Measurements from ENCODE around the gene STYX.
"Not testable (repeated sequence)": the region's sequence is repeated elsewhere in the genome, so short reads cannot be mapped to it uniquely, and the experiment has no call there.

STYX gene

GRCh38 chr14:52729925-52730708 is at the start of gene STYX:
Gene STYX, plus strand, starts transcription at chr14:52730166. Its CDS starts 309 bp downstream, at chr14:52730475.
- peak; percentile 99 for DNase-seq

DNA sequence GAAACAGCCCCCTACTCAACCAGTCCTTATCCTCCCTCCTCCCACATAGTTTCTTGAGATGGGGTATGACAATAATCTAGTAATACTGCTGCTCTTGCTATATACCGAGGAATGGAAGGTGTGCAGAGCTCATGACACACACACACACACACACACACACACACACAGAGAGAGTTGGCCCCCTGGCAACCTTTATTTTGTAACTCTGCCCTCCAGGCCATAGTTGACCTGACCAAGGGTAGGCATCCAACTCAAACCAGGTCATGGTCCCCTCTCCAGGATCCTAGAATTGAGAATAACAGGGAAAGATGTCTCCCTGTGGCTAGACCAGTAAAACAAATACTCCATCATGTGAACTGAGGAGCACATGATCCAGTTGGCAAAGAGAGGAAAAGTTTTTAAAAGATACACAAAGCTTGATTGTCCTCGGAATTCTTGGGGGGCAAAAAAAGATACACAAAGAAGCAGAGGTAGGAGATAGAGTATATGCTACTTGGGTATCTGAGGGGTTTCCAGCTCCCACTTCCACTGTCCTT is 45.9 kb upstream of the STYX start:
- DNase-seq, result no peak

- DNase-seq, result no peak
These were observed 43.8 kb upstream of the STYX start for GRCh38 chr14:52686176-52686575.

- DNase-seq, result no peak
These were observed 38.8 kb upstream of the STYX start for GRCh38 chr14:52690983-52691760.

DNA sequence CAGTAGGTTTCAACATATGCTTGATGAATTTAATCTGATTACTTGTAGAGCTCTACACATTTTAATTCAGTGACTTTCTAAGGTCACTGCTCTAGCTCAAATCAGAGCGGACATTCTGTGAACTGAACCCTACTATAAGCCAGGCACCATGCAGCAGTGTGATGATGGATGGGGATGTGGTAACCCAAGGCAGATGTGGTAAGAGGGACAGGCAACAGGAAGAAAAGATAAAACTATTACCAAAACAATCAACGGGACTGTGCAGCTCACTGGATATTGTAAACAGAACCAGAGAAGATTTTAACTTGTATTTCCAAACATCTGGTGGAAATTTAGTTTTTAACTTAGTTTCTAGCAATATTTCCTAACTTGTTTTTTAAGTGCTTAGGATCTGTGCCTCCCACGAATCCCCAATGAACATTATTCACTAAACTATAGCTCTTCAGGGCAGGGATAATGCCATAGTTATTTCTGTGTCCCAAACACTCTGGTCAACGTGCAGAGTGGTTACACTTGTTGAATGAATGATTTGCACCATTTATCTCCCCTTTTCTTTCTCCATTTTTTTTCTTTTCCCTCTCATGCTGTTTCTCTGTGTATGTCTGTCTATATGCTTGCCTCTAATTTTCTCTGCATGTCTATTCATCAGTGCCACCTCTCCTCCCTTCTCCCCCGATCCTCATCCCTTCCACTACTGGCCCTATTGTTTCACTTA is 37.6 kb upstream of the STYX start:
- DNase-seq, result no peak

DNA sequence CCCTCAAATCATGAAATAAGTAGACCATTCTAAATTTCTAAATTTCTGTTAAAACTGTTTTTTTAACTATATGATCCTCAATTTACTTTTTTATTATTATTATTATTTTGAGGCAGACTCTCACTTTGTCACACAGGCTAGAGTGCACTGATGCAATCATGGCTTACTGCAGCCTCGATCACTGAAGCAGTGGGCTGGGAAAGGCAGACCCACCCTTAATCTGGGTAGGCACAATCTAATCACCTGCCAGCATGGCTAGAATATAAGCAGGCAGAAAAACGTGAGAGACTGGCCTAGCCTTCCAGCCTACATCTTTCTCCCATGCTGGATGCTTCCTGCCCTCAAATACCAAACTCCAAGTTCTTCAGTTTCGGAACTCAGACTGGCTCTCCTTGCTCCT is 36.9 kb upstream of the STYX start:
- DNase-seq, result no peak

DNA sequence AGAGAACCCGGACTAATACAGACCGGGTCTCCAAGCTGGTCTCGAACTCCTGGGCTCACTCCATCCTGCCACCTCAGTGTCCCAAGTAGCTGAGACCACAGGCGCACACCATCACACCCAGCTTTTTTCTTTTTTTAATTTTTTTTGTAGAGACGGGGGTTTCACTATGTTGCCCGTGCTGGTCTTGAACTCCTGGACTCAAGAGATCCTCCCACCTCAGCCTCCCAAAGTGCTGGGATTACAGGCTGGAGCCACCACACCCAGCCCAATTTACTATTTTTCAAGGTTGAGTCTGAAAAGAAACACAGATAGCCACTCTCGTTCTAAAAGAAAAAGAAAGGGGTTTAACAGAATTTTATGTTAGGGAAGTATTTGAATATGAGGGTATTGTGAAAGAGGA is 36.4 kb upstream of the STYX start:
- DNase-seq, result no peak

DNA sequence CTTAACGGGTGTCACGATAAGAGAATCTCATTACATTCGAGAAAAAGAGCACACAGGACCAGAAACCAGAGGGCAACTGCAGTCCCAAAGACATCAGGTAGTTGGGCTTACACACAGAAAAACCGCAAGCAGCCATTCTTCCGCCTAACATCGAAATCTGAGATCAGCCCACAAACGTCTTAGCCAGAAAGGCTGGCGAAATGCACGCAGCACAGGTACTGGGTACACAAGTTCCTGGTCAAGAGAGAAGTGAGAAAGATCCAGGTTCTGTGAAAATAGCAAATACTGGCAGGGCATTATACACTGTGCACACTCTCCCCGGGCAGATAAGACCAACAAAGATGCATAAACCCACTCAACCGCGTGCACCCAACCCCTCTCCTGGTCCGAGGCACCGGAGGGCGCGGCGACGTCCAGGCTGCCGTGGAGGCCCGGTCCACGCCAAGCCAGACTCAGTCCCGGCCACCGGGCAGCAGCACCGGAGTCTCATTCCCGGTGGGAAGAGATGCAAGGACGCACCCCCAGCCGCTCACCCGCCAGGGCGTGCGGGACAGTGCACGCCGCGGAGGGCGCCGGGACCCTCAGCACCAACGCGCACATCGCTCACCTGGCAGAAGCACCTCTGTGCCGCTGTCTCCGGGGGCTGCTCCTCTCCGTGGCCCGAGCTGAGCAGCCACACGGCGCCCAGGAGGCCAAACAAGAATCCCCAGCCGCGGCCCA is 35.0 kb upstream of the STYX start:
- peak; percentile 53 for DNase-seq

DNA sequence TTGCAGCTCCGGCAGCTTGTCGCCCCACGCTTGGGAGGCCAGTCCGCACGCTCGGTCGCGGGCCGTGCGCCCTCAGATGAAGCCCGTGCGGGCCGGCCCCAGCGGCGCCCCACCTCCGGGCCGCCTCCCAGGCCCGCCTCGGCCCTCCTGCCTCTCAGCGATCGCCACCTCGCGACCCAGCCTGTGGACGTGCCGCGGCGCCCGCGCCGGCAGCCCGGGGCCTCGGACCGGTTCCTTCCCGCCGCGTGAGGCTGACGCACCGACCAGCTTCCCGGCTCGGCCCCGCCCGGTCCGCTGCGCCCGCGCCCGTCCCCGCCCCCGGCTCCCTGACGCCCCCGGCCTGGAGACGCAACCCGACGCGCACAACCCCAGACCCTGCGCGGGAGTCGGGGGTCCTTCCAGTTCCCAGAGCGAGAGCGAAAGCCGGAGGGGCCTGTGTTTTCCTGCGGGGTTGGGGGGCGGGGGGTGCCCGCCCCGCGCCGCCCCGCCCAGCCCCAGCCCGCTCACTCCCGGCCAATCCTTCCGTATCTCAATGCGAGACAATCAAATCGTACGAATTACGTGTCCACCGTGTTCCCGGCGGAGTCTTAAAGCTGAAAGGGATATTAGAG is 34.4 kb upstream of the STYX start, which contains the start of gene ERO1A:
ERO1A (minus strand) TSS at position 78 of the 611 bp plus-strand sequence; CDS start at position 1, 77 bp downstream.
- peak; percentile 66 for DNase-seq

DNA sequence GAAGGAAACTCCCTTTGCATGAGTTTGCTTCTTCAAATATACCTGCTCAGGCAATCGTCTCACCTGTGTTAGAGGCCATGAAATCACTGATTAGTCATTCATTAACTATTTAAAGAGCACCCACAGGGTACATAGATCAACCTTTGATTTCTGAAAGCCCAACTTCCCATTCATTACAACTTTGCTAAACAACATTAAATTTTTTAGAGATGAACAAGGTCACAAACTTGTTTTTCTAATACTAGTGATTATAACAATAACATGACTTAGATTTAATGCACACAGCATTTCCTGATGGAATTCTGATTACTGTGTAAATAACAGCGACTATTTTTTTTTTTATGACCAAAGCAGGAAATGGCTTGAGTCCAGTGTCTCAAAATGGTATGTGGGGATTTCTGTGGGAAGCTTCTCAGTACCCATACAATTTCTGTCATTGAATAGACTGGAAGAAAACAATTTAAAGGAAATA is 29.2 kb upstream of the STYX start:
- DNase-seq, result no peak

GRCh38 chr14:52701223-52701622 is 28.7 kb upstream of the STYX start:
- DNase-seq, result no peak

GRCh38 chr14:52703225-52703624 is 26.7 kb upstream of the STYX start:
- no peak for DNase-seq

DNA sequence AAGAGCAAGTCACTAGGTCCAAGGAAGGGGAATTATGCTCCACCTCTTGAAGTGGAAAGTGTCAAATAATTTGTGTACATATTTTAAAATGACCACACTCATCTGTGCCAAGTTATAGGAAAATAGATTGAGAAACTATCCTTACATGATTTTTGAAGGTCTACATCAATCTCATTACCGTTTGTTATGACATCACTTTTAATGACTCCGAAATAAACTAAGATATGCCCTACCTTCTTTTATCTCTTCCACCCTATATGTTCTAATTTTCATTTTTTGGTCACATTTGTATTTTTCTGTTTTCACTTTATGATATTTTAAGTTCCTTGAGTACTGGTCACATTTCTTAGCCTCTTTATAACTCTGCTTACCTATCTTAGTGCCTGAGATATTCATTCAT is 26.3 kb upstream of the STYX start:
- no peak for DNase-seq

DNA sequence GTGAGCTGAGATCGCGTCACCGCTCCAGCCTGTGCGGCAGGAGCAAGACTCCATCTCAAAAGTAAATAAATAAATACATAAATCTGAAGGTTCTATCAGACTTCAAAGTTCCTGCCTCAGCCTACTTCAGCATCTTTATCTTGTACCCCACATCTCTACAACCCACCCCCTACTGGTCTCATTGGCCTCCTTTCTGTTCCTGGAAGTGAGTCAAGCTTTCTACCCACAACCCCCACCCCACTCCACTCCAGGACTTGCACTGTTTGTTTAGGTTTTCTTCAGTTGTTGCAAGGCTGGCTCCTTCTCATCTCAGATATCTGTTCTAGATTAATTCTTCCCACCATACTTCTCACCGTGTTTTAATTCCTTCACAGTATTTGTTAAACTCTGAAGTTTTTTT is 23.7 kb upstream of the STYX start:
- DNase-seq, result peak; percentile 38

DNA sequence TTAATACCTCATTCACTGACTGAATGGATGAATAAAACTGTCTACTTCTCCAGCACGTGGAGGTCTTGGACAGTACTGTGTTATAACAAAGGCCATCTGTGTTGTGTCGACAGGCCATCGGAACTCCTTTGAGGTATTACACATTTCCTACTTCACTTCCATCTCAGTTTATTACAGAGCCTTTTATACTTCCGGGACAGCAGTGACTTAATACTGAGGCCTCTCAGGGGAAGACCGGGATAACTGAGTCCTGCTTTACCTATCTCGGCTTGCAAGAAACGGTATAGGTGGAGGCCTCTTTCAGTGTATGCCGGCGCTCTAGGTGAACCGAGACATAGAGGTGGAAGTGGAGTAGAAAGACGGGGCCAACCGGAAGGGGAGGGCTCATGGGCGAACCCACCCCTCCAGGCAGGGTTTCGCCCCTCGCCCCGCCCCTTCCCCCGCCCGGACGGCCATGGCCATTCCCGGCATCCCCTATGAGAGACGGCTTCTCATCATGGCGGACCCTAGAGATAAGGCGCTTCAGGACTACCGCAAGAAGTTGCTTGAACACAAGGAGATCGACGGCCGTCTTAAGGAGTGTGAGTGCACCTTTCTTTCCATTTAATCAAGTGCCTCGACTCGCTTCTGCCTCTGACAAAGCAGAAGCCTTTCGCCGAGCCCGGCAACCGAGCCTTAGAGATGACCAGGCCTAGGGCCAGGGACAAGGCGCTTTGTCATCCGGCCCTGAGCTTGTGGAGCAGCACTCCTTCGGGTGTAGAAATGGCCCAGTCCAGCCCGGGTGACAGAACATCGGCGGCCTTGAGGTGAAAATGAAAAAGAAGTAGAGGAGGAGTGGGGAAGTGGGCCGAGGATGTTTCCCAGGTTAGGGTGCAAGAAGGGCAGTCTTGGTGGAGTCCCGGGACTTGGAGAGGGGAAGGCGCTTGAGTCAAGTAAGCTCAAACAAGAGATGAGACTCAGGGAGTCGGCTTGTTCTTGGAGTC is 23.0 kb upstream of the STYX start, which contains the start of gene PSMC6:
PSMC6 (plus strand) TSS at position 477 of the 983 bp plus-strand sequence; CDS start at position 497, 20 bp downstream.
- DNase-seq, result peak; percentile 96

GRCh38 chr14:52711666-52712065 is 18.3 kb upstream of the STYX start:
- DNase-seq, result no peak

GRCh38 chr14:52716155-52716554 is 13.8 kb upstream of the STYX start:
- DNase-seq, result no peak

DNA sequence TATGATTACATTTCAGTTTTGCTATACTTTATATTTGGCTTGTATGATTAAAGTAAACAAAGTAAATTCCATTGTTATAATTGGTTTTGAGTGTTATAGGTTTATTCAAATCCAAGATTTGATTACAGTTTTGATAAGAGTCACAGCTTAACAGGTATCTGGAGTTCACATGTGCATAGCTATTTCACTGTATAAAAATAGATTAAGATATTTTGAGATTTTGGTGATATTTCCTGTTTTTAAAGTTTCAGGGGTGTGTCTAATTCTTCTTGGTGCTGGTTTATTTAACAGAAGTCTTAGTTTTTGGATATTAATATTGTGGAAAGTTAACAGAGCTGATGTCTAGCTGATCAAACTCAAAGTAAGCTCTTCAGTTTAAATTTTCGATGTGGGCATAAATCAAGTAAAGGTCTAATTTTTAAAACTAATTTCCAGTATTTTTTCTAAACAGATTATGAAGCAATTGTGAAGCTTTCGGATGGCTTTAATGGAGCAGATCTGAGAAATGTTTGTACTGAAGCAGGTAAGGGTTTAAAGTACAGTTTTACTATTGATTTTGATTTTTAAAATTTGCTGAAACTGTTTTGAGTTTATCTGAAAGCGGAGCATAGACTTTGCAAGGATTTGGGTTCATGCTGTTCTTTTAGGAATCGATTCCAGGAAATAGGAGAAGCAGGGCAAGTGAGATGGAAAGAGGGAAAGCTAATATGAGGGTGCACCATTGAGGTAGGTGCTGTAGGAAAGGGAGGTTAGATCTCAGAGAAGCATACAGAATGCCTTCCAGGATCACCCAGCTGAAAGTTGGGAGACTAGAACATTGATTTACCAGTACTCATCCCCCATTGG is 6.2 kb upstream of the STYX start:
- DNase-seq, result no peak

DNA sequence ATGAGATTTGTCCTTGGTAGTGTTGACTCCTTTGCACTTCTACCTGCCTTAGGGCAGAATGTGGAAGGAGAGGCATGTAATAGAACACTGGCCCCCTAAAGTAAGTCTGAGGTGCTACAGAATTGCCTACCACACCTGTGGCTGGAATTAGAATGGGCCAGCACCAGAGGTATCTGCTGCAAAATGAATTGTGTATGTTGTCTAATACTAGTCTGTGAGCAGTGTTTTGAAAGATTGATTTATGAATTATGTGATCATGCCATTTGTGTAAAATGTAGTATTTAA is 5.7 kb upstream of the STYX start:
- DNase-seq, result no peak

DNA sequence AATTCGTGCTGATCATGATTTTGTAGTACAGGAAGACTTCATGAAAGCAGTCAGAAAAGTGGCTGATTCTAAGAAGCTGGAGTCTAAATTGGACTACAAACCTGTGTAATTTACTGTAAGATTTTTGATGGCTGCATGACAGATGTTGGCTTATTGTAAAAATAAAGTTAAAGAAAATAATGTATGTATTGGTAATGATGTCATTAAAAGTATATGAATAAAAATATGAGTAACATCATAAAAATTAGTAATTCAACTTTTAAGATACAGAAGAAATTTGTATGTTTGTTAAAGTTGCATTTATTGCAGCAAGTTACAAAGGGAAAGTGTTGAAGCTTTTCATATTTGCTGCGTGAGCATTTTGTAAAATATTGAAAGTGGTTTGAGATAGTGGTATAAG is 2.5 kb upstream of the STYX start:
- DNase-seq, result not testable (repeated sequence)
